Activated T-cell treated with anti-CD3 and anti-CD28 coated beads, Interleukin-2, amount 50 U/mL, for 24 hours (primary cell): Measurements from ENCODE around the gene ATG16L2.

Experiments used
- DNase-seq: peaks from one replicate; pipeline ENCODE4 v3.0.0-alpha.2; 2020
- H3K27ac Mint-ChIP-seq: 2 replicates; pipeline ENCODE4 v1.8.0; 2020; ENCODE audit warnings: mild to moderate bottlenecking, mixed read lengths
- H3K27me3 Mint-ChIP-seq: 2 replicates; pipeline ENCODE4 v1.8.0; 2020; ENCODE audit warnings: mixed read lengths
- H3K36me3 Mint-ChIP-seq: 2 replicates; pipeline ENCODE4 v1.8.0; 2020; ENCODE audit warnings: low read depth, mixed read lengths
- H3K4me1 Mint-ChIP-seq: 2 replicates; pipeline ENCODE4 v1.8.0; 2020; ENCODE audit warnings: low read depth, mixed read lengths
- H3K4me3 Mint-ChIP-seq: 2 replicates; pipeline ENCODE4 v1.8.0; 2020; ENCODE audit warnings: mild to moderate bottlenecking, moderate library complexity, mixed read lengths
- H3K9me3 Mint-ChIP-seq: 2 replicates; pipeline ENCODE4 v1.8.0; 2020; ENCODE audit warnings: mixed read lengths

ATG16L2 gene

GRCh38 chr11:72832301-72833082 lies 18.3 kb downstream of the ATG16L2 start:
- Mint-ChIP-seq H3K4me1 (peaks cover 16% of the 10 kb centered on the region), H3K27ac (peak overlapping the region; percentile 61), H3K36me3 (peaks cover 52% of the 10 kb centered on the region), H3K9me3 (no peaks in the 10 kb centered on the region), H3K27me3 (no peaks in the 10 kb centered on the region), H3K4me3 (no peak overlapping the region)
- no peak for DNase-seq

GRCh38 chr11:72833083-72833733 lies 19.0 kb downstream of the ATG16L2 start:
- Mint-ChIP-seq H3K27me3 (no peaks in the 10 kb centered on the region), H3K4me1 (peaks cover 12% of the 10 kb centered on the region), H3K4me3 (no peak overlapping the region), H3K27ac (peak overlapping the region; percentile 58), H3K9me3 (no peaks in the 10 kb centered on the region), H3K36me3 (peaks cover 54% of the 10 kb centered on the region)
- no peak for DNase-seq

GRCh38 chr11:72833811-72834493 lies 19.7 kb downstream of the ATG16L2 start:
- Mint-ChIP-seq H3K36me3 (peaks cover 53% of the 10 kb centered on the region), H3K4me1 (peaks cover 16% of the 10 kb centered on the region), H3K9me3 (no peaks in the 10 kb centered on the region), H3K27ac (peak overlapping the region; percentile 53), H3K27me3 (no peaks in the 10 kb centered on the region), H3K4me3 (no peak overlapping the region)
- DNase-seq, result no peak

GRCh38 chr11:72834905-72835304 lies 20.7 kb downstream of the ATG16L2 start:
- no peaks in the 10 kb centered on the region for H3K27me3 Mint-ChIP-seq
- peak overlapping the region; percentile 53 for H3K27ac Mint-ChIP-seq
- DNase-seq, result no peak
- no peak overlapping the region for H3K4me3 Mint-ChIP-seq
- peaks cover 53% of the 10 kb centered on the region for H3K36me3 Mint-ChIP-seq
- peaks cover 16% of the 10 kb centered on the region for H3K4me1 Mint-ChIP-seq
- H3K9me3 Mint-ChIP-seq, result no peaks in the 10 kb centered on the region

- peaks cover 50% of the 10 kb centered on the region for H3K36me3 Mint-ChIP-seq
- no peak for DNase-seq
- H3K9me3 Mint-ChIP-seq, result no peaks in the 10 kb centered on the region
- peak overlapping the region; percentile 48 for H3K27ac Mint-ChIP-seq
- no peaks in the 10 kb centered on the region for H3K27me3 Mint-ChIP-seq
- H3K4me1 Mint-ChIP-seq, result peaks cover 16% of the 10 kb centered on the region
- H3K4me3 Mint-ChIP-seq, result no peak overlapping the region
Measured at GRCh38 chr11:72836111-72836510, 21.9 kb downstream of the ATG16L2 start.

GRCh38 chr11:72838691-72839305 lies 24.6 kb downstream of the ATG16L2 start:
- no peak for DNase-seq
- Mint-ChIP-seq H3K27ac (peak overlapping the region; percentile 59), H3K27me3 (no peaks in the 10 kb centered on the region), H3K9me3 (no peaks in the 10 kb centered on the region), H3K4me1 (peaks cover 12% of the 10 kb centered on the region), H3K4me3 (no peak overlapping the region), H3K36me3 (peaks cover 60% of the 10 kb centered on the region)

GRCh38 chr11:72840780-72841179 lies 26.6 kb downstream of the ATG16L2 start:
- Mint-ChIP-seq H3K4me3 (no peak overlapping the region), H3K27ac (no peak overlapping the region), H3K36me3 (peaks cover 68% of the 10 kb centered on the region), H3K9me3 (no peaks in the 10 kb centered on the region), H3K27me3 (no peaks in the 10 kb centered on the region), H3K4me1 (peaks cover 4% of the 10 kb centered on the region)
- no peak for DNase-seq

GRCh38 chr11:72841397-72841796 lies 27.2 kb downstream of the ATG16L2 start:
- H3K9me3 Mint-ChIP-seq, result no peaks in the 10 kb centered on the region
- H3K36me3 Mint-ChIP-seq, result peaks cover 70% of the 10 kb centered on the region

GRCh38 chr11:72842126-72842525 lies 27.9 kb downstream of the ATG16L2 start:
- Mint-ChIP-seq H3K4me1 (peaks cover 4% of the 10 kb centered on the region), H3K27ac (no peak overlapping the region), H3K36me3 (peaks cover 70% of the 10 kb centered on the region), H3K4me3 (no peak overlapping the region), H3K9me3 (no peaks in the 10 kb centered on the region), H3K27me3 (no peaks in the 10 kb centered on the region)
- no peak for DNase-seq

More at GRCh38 chr11:72841397-72841796, 27.2 kb downstream of the ATG16L2 start:
- Mint-ChIP-seq H3K4me1 (peaks cover 4% of the 10 kb centered on the region), H3K4me3 (no peak overlapping the region), H3K27me3 (no peaks in the 10 kb centered on the region), H3K27ac (no peak overlapping the region)
- DNase-seq, result no peak

GRCh38 chr11:72842653-72843330 lies 28.6 kb downstream of the ATG16L2 start:
- no peaks in the 10 kb centered on the region for H3K27me3 Mint-ChIP-seq
- no peak overlapping the region for H3K4me3 Mint-ChIP-seq
- H3K36me3 Mint-ChIP-seq, result peaks cover 63% of the 10 kb centered on the region
- H3K4me1 Mint-ChIP-seq, result peaks cover 4% of the 10 kb centered on the region
- no peak for DNase-seq
- no peaks in the 10 kb centered on the region for H3K9me3 Mint-ChIP-seq
- H3K27ac Mint-ChIP-seq, result peak overlapping the region; percentile 44

GRCh38 chr11:72844356-72844755 lies 30.1 kb downstream of the ATG16L2 start:
- Mint-ChIP-seq H3K4me1 (peaks cover 4% of the 10 kb centered on the region), H3K27me3 (no peaks in the 10 kb centered on the region), H3K27ac (no peak overlapping the region), H3K36me3 (peaks cover 49% of the 10 kb centered on the region), H3K4me3 (no peak overlapping the region), H3K9me3 (no peaks in the 10 kb centered on the region)
- DNase-seq, result no peak

- no peaks in the 10 kb centered on the region for H3K27me3 Mint-ChIP-seq
- no peak overlapping the region for H3K4me3 Mint-ChIP-seq
- H3K9me3 Mint-ChIP-seq, result no peaks in the 10 kb centered on the region
- H3K27ac Mint-ChIP-seq, result no peak overlapping the region
- H3K36me3 Mint-ChIP-seq, result peaks cover 11% of the 10 kb centered on the region
- peak; percentile 40 for DNase-seq
- H3K4me1 Mint-ChIP-seq, result peaks cover 6% of the 10 kb centered on the region
Measured at GRCh38 chr11:72848846-72849466, 34.7 kb downstream of the ATG16L2 start.

GRCh38 chr11:72850832-72851231 lies 36.6 kb downstream of the ATG16L2 start:
- no peaks in the 10 kb centered on the region for H3K27me3 Mint-ChIP-seq
- peaks cover 3% of the 10 kb centered on the region for H3K36me3 Mint-ChIP-seq
- DNase-seq, result no peak
- H3K4me1 Mint-ChIP-seq, result peaks cover 6% of the 10 kb centered on the region
- H3K4me3 Mint-ChIP-seq, result no peak overlapping the region
- no peak overlapping the region for H3K27ac Mint-ChIP-seq
- H3K9me3 Mint-ChIP-seq, result no peaks in the 10 kb centered on the region

GRCh38 chr11:72851726-72852125 lies 37.5 kb downstream of the ATG16L2 start:
- H3K27ac Mint-ChIP-seq, result no peak overlapping the region
- no peaks in the 10 kb centered on the region for H3K27me3 Mint-ChIP-seq
- DNase-seq, result no peak
- H3K4me3 Mint-ChIP-seq, result no peak overlapping the region
- H3K9me3 Mint-ChIP-seq, result no peaks in the 10 kb centered on the region
- H3K4me1 Mint-ChIP-seq, result peaks cover 6% of the 10 kb centered on the region
- H3K36me3 Mint-ChIP-seq, result no peaks in the 10 kb centered on the region
